Activated B cell treated with CpG ODN at 0.5 μM for 24 hours (primary cell): ENCODE data around the gene PDIK1L. TPM values are rescaled to one million over a fixed set of nuclear protein-coding genes. Genes with fewer than 3 reads are reported as not detected.

Experiments
- ATAC-seq: fragments of 200-7000 bp; cut with Tn5 transposase; one replicate; pipeline ENCODE4 v1.10.0; 2021; ENCODE audit warnings: low read depth, mild to moderate bottlenecking, moderate library complexity
- CTCF ChIA-PET: fragments of 350-600 bp; sonication (Branson Sonifier 250); formaldehyde crosslinking; loops from one replicate; lab custom pipeline; 2021; ENCODE audit warnings: antibody characterized with exemption; lab: Charles Lee
- POLR2A ChIA-PET: fragments of 350-600 bp; sonication (Branson Sonifier 250); formaldehyde crosslinking; loops from one replicate; lab custom pipeline; 2021; ENCODE audit warnings: antibody characterized with exemption; lab: Charles Lee
- DNase-seq: peaks from one replicate; pipeline ENCODE4 v3.0.0; 2022
- H3K27ac Mint-ChIP-seq: one replicate; pipeline ENCODE4 v1.8.0; 2020; ENCODE audit warnings: mixed read lengths
- H3K27me3 Mint-ChIP-seq: one replicate; pipeline ENCODE4 v1.8.0; 2021; ENCODE audit warnings: mixed read lengths
- H3K36me3 Mint-ChIP-seq: one replicate; pipeline ENCODE4 v1.8.0; 2021; ENCODE audit warnings: low read depth, mixed read lengths
- H3K4me1 Mint-ChIP-seq: one replicate; pipeline ENCODE4 v1.8.0; 2021; ENCODE audit warnings: mixed read lengths
- H3K4me3 Mint-ChIP-seq: one replicate; pipeline ENCODE4 v1.8.0; 2020; ENCODE audit warnings: mild to moderate bottlenecking, mixed read lengths
- H3K9me3 Mint-ChIP-seq: one replicate; pipeline ENCODE4 v1.8.0; 2020; ENCODE audit warnings: mixed read lengths
- CTCF ChIP-seq: fragments of 200-600 bp; IDR thresholded peaks from one replicate; pipeline ENCODE4 v1.8.0; 2022; ENCODE audit warnings: antibody characterized with exemption, mild to moderate bottlenecking
- intact Hi-C: fragments of 100-400 bp; cut with micrococcal nuclease; formaldehyde crosslinking; loops from one replicate; pipeline ENCODE4 v1.15.1; 2024
- total RNA-seq: library from RNA; stranded (reverse); gene quantifications from 2 replicates; pipeline ENCODE4 v1.2.3, GENCODE V29; 2022

Gene PDIK1L
- total RNA-seq, 1 donor from 2014 or later = 10.5 TPM

GRCh38 chr1:26122988-26123973 is 11.7 kb downstream of the PDIK1L start:
- Mint-ChIP-seq H3K9me3 (no peaks in the 10 kb centered on the region), H3K27me3 (peaks cover 3% of the 10 kb centered on the region), H3K4me1 (peaks cover 25% of the 10 kb centered on the region), H3K36me3 (peaks cover 33% of the 10 kb centered on the region), H3K27ac (no peak overlapping the region), H3K4me3 (no peak overlapping the region)
- ChIA-PET CTCF (interaction anchor here (0.9 to 1.7 kb wide), 4 partner anchors 16 to 21 kb away, joined by 3 to 9 read pairs (median 5); no protein-coding TSS in a partner anchor), POLR2A (interaction anchor here (1.2 kb wide), 1 partner anchor 12 kb away, joined by 4 read pairs; the partner anchor contains the start of gene PDIK1L)
- TF ChIP-seq CTCF = no peak
- ATAC-seq (no peak), DNase-seq (no peak)
- intact Hi-C loops = no loop called here

- no peak overlapping the region for H3K27ac Mint-ChIP-seq
- no peaks in the 10 kb centered on the region for H3K9me3 Mint-ChIP-seq
- peaks cover 3% of the 10 kb centered on the region for H3K27me3 Mint-ChIP-seq
- H3K4me1 Mint-ChIP-seq = peaks cover 26% of the 10 kb centered on the region
- TF ChIP-seq CTCF = no peak
- peaks cover 21% of the 10 kb centered on the region for H3K36me3 Mint-ChIP-seq
- no peak for ATAC-seq
- no peak overlapping the region for H3K4me3 Mint-ChIP-seq
- no peak for DNase-seq
- CTCF ChIA-PET = interaction anchor here (0.7 kb wide), 1 partner anchor 20 kb away, joined by 3 read pairs; no protein-coding TSS in a partner anchor
- intact Hi-C loops = loop anchor here (1.0 kb wide), 1 partner anchor 12 kb away; no protein-coding TSS in a partner anchor
- POLR2A ChIA-PET = interaction anchor here (0.6 to 1.2 kb wide), 2 partner anchors 13 to 111 kb away, joined by 3 to 4 read pairs; partner anchors contain the start of gene PDIK1L
Measured at GRCh38 chr1:26124418-26125331, 13.1 kb downstream of the PDIK1L start.

- POLR2A ChIA-PET = interaction anchor here (0.7 kb wide), 1 partner anchor 21 kb away, joined by 3 read pairs; no protein-coding TSS in a partner anchor
- intact Hi-C loops = loop anchor here (1.0 kb wide), 1 partner anchor 11 kb away; no protein-coding TSS in a partner anchor
- H3K27ac Mint-ChIP-seq = no peak overlapping the region
Measured at GRCh38 chr1:26125382-26125781, 13.8 kb downstream of the PDIK1L start.

GRCh38 chr1:26125946-26126320 is 14.3 kb downstream of the PDIK1L start:
- no peak overlapping the region for H3K4me3 Mint-ChIP-seq
- CTCF ChIA-PET = interaction anchor here (1.5 to 2.4 kb wide), 2 partner anchors 19 to 291 kb away, joined by 5 to 10 read pairs; no protein-coding TSS in a partner anchor

More at GRCh38 chr1:26125382-26125781, 13.8 kb downstream of the PDIK1L start:
- no peaks in the 10 kb centered on the region for H3K9me3 Mint-ChIP-seq
- DNase-seq = no peak
- H3K4me1 Mint-ChIP-seq = peaks cover 19% of the 10 kb centered on the region
- peaks cover 3% of the 10 kb centered on the region for H3K27me3 Mint-ChIP-seq
- H3K4me3 Mint-ChIP-seq = no peak overlapping the region
- CTCF ChIA-PET = interaction anchor here (0.7 to 1.5 kb wide), 2 partner anchors 20 to 292 kb away, joined by 3 to 5 read pairs; no protein-coding TSS in a partner anchor
- no peak for TF ChIP-seq CTCF
- H3K36me3 Mint-ChIP-seq = peaks cover 15% of the 10 kb centered on the region
- ATAC-seq = no peak

More at GRCh38 chr1:26125946-26126320, 14.3 kb downstream of the PDIK1L start:
- Mint-ChIP-seq H3K27me3 (peaks cover 3% of the 10 kb centered on the region), H3K4me1 (peaks cover 18% of the 10 kb centered on the region), H3K9me3 (no peaks in the 10 kb centered on the region), H3K36me3 (peaks cover 15% of the 10 kb centered on the region), H3K27ac (peak overlapping the region; percentile 30)
- DNase-seq (no peak), ATAC-seq (no peak)
- TF ChIP-seq CTCF = no peak
- POLR2A ChIA-PET = interaction anchor here (0.7 kb wide), 1 partner anchor 20 kb away, joined by 3 read pairs; no protein-coding TSS in a partner anchor
- intact Hi-C loops = loop anchor here (1.0 kb wide), 1 partner anchor 10 kb away; no protein-coding TSS in a partner anchor
